ENCODE measurements around the gene ARHGAP4. TPM values are rescaled to one million over a fixed set of nuclear protein-coding genes. Genes with fewer than 3 reads are reported as not detected.

The ARHGAP4 gene
- total RNA-seq, 2 donors from 2014 or later: 155 to 276 TPM

DNA sequence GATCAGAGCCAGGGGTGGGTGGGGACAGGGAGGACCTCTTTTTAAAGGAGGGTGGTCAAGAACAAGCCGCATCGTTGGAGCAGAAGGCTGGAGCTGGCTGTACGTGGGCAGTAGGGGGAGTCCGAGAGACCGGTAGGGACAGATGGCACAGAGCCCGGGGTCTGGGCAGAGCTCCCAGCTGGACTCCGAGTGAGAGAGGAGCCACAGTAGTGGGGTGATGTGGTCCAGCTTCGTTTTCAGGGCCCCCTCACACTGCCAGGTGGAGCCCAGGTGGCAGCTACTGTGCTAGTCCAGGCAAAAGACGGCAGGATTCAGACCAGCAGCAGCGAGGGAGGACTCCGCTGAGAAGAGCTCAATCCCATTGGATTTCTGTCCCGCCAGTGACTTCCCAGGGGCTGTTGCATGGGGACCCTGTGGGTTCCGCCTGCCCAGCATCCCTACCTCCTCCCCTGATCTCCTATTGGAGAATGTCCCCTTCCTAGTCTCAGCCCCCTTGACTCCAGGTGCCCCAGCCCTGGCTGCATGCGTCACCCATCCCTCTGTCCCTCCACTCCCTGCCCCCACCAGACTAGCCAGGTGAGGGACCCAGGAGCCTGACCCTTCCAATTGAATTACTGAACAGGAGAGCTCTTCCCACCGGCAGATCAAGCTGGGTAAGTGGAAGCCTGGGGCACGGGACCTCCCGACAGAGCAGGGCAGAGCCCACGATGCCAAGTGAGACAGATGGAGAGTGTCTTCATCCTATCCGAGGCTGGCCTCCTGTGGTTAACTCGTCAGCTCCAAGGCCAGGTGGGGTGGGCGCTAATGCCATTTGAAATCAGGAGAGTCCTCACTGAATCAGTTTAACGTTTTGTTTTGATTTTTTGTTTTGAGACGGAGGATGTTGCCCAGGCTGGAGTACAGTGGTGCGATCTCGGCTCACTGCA lies 2.9 kb downstream of the ARHGAP4 start:
- no peaks in the 10 kb centered on the region for H3K9me3 Mint-ChIP-seq
- no peak for ATAC-seq
- H3K27ac Mint-ChIP-seq: peak overlapping the region; percentile 93 to 95
- peaks cover 23 to 37% of the 10 kb centered on the region in 2 donors for H3K4me1 Mint-ChIP-seq (ENCODE audit: low read depth in 2 of 2)
- no peak for DNase-seq (ENCODE audit: low spot score)
- no peaks in the 10 kb centered on the region for H3K36me3 Mint-ChIP-seq
- no peaks in the 10 kb centered on the region for H3K27me3 Mint-ChIP-seq
- H3K4me3 Mint-ChIP-seq: peak overlapping the region; percentile 88

DNA sequence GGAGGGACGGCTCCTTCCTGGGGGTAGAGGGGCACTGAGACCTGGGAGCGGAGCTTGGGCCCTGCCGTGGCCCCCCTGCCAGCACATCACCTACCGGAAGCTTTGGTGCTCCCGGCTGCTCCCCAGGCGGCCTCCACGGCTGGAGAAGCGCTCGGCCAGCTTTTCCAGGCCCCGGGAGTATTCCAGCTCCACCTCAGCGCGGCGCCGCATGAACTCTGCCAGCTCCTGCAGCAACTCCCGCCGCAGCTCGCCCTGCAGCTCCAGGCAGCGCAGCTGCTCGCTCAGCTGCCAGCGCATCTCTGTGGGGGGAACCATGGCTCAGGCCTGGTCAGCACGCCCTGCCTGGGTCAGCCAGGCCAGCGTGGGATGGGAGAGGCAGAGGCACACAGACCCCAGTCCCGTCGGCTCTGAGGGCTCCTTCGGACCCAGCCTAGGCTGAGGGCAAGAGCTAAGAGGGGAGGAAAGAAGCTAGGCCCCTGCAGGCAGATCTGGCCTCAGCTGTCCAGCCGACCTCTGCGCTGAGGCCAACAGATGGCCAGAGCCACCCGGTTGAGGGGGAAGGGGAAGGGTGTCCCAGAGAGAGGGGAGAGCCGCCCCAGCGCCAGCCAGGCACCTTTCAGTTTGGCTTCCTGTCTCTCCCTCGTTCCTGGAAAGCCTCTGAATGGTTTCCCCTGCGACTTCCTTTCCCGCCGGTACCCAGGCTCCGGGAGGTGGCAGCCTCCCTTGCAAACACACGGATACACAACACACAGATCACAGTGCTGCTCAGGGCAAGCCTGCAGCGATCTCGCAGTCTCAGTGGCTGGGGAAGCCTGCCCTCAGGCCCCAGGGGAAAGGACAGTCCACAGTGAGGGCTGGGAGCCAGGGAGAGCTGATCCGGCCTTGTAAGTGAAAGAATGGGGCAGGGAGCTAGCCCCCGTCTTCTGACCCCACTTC lies 4.3 kb downstream of the ARHGAP4 start:
- H3K36me3 Mint-ChIP-seq: peaks cover 5% of the 10 kb centered on the region
- peak overlapping the region; percentile 93 to 95 for H3K27ac Mint-ChIP-seq
- no peaks in the 10 kb centered on the region for H3K9me3 Mint-ChIP-seq
- no peak for DNase-seq (ENCODE audit: low spot score)
- peaks cover 23 to 31% of the 10 kb centered on the region in 2 donors for H3K4me1 Mint-ChIP-seq (ENCODE audit: low read depth in 2 of 2)
- peak overlapping the region; percentile 88 for H3K4me3 Mint-ChIP-seq
- peak in 1 of 2 donors; percentile 1 for ATAC-seq
- no peaks in the 10 kb centered on the region for H3K27me3 Mint-ChIP-seq

- no peaks in the 10 kb centered on the region for H3K9me3 Mint-ChIP-seq
- H3K36me3 Mint-ChIP-seq: peaks cover 5% of the 10 kb centered on the region
- H3K4me3 Mint-ChIP-seq: no peak overlapping the region
- H3K27ac Mint-ChIP-seq: no peak overlapping the region
- DNase-seq (ENCODE audit: low spot score) (no peak), ATAC-seq (no peak)
- H3K4me1 Mint-ChIP-seq (ENCODE audit: low read depth in 2 of 2): peaks cover 26 to 28% of the 10 kb centered on the region in 2 donors
- no peaks in the 10 kb centered on the region for H3K27me3 Mint-ChIP-seq
These were observed 5.0 kb downstream of the ARHGAP4 start for GRCh38 chrX:153921070-153921469.

GRCh38 chrX:153920546-153920945 lies 5.5 kb downstream of the ARHGAP4 start:
- peaks cover 25 to 26% of the 10 kb centered on the region in 2 donors for H3K4me1 Mint-ChIP-seq (ENCODE audit: low read depth in 2 of 2)
- H3K27ac Mint-ChIP-seq: no peak overlapping the region
- no peaks in the 10 kb centered on the region for H3K27me3 Mint-ChIP-seq
- no peak overlapping the region for H3K4me3 Mint-ChIP-seq
- H3K9me3 Mint-ChIP-seq: no peaks in the 10 kb centered on the region
- H3K36me3 Mint-ChIP-seq: peaks cover 5% of the 10 kb centered on the region
- ATAC-seq (no peak), DNase-seq (ENCODE audit: low spot score) (no peak)

GRCh38 chrX:153919281-153919680 lies 6.8 kb downstream of the ARHGAP4 start:
- Mint-ChIP-seq H3K36me3 (peaks cover 5% of the 10 kb centered on the region), H3K27me3 (no peaks in the 10 kb centered on the region), H3K4me1 (ENCODE audit: low read depth in 2 of 2) (peaks cover 14% of the 10 kb centered on the region in 2 donors), H3K9me3 (no peaks in the 10 kb centered on the region), H3K4me3 (no peak overlapping the region), H3K27ac (no peak overlapping the region)
- ATAC-seq (no peak), DNase-seq (ENCODE audit: low spot score) (no peak)

GRCh38 chrX:153917869-153918268 lies 8.2 kb downstream of the ARHGAP4 start:
- H3K27me3 Mint-ChIP-seq: no peaks in the 10 kb centered on the region
- H3K27ac Mint-ChIP-seq: no peak overlapping the region
- peaks cover 8 to 12% of the 10 kb centered on the region in 2 donors for H3K4me1 Mint-ChIP-seq (ENCODE audit: low read depth in 2 of 2)
- H3K4me3 Mint-ChIP-seq: no peak overlapping the region
- peaks cover 5% of the 10 kb centered on the region for H3K36me3 Mint-ChIP-seq
- ATAC-seq (no peak), DNase-seq (ENCODE audit: low spot score) (no peak)
- no peaks in the 10 kb centered on the region for H3K9me3 Mint-ChIP-seq

DNA sequence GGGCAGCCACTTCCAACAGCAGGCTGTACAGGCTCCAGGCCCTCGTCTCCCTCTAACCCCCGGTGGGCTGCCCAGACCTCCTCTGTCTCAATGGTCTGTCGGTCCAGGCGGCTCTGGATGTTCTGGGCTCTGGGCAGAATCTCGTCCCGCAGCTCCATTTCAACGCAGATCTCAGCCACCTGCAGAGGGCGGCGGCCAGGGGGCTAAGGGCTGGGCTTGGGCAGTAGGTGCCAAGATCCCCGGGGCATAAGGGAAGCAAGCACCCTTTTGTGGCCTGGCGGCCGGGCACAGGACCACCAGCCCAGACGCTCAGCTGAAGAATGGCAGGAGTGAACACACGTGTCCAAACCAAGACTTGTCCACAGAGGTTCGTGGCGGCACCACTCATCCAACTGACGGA lies 12.4 kb downstream of the ARHGAP4 start:
- ATAC-seq (no peak), DNase-seq (ENCODE audit: low spot score) (peak; percentile 50)
- Mint-ChIP-seq H3K4me3 (no peak overlapping the region), H3K4me1 (ENCODE audit: low read depth in 2 of 2) (peaks cover 5 to 8% of the 10 kb centered on the region in 2 donors), H3K36me3 (peaks cover 9% of the 10 kb centered on the region), H3K27ac (no peak overlapping the region), H3K27me3 (no peaks in the 10 kb centered on the region), H3K9me3 (no peaks in the 10 kb centered on the region)

GRCh38 chrX:153913211-153913610 lies 12.9 kb downstream of the ARHGAP4 start:
- H3K27me3 Mint-ChIP-seq: no peaks in the 10 kb centered on the region
- ATAC-seq: no peak
- no peak overlapping the region for H3K4me3 Mint-ChIP-seq
- H3K36me3 Mint-ChIP-seq: peaks cover 9% of the 10 kb centered on the region
- peak; percentile 42 for DNase-seq (ENCODE audit: low spot score)
- H3K27ac Mint-ChIP-seq: no peak overlapping the region
- H3K9me3 Mint-ChIP-seq: no peaks in the 10 kb centered on the region
- peaks cover 5 to 8% of the 10 kb centered on the region in 2 donors for H3K4me1 Mint-ChIP-seq (ENCODE audit: low read depth in 2 of 2)

DNA sequence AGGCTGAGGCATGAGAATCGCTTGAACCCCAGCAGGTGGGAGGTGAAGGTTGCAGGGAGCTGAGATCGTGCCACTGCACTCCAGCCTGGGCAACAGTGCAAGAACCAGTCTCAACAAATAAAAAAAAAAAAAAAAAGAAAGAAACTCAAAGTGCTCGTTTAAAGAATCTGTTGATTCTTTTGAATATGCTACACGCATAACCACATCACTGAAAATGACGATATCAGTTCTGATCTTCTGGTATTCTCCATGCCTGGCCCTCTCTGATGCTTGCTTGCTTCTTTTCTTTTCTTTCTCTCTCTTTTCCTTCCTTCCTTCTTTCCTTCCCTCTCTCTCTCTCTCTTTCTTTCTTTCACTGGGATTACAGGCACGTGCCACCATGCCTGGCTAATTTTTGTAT lies 14.3 kb downstream of the ARHGAP4 start:
- DNase-seq (ENCODE audit: low spot score): no peak

GRCh38 chrX:153910446-153910845 lies 15.6 kb downstream of the ARHGAP4 start:
- Mint-ChIP-seq H3K4me3 (no peak overlapping the region), H3K27me3 (no peaks in the 10 kb centered on the region), H3K36me3 (peaks cover 4% of the 10 kb centered on the region), H3K4me1 (ENCODE audit: low read depth in 2 of 2) (peaks cover 10 to 17% of the 10 kb centered on the region in 2 donors), H3K27ac (no peak overlapping the region), H3K9me3 (no peaks in the 10 kb centered on the region)
- DNase-seq (ENCODE audit: low spot score) (peak; percentile 59), ATAC-seq (no peak)

More for the DNA sequence above, 14.3 kb downstream of the ARHGAP4 start:
- H3K36me3 Mint-ChIP-seq: peaks cover 4% of the 10 kb centered on the region
- H3K4me1 Mint-ChIP-seq (ENCODE audit: low read depth in 2 of 2): peaks cover 5 to 8% of the 10 kb centered on the region in 2 donors
- no peaks in the 10 kb centered on the region for H3K27me3 Mint-ChIP-seq
- no peak for ATAC-seq
- no peaks in the 10 kb centered on the region for H3K9me3 Mint-ChIP-seq
- H3K27ac Mint-ChIP-seq: peak overlapping the region in 1 of 2 donors; percentile 66
- no peak overlapping the region for H3K4me3 Mint-ChIP-seq

DNA sequence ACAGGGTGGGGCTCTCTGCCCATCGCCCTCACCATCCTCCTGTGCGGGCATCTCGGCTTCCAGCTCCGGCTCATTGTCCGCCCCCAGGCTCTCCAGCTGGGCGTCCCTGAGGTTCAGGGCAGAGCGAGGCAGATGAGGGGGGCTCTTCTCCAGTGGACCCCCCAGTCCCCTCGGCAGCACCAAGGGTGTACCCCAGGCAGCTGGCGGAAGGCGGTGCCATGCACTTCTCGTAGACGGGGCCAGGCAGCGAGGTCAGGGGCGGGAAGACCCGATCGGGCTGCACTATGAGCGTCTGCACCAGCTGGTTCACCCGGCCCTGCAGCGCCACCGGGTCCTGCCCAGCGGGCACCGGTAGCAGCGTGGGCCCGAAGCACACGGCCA lies 16.1 kb downstream of the ARHGAP4 start:
- Mint-ChIP-seq H3K9me3 (no peaks in the 10 kb centered on the region), H3K4me3 (no peak overlapping the region), H3K27me3 (no peaks in the 10 kb centered on the region), H3K36me3 (peaks cover 4% of the 10 kb centered on the region), H3K4me1 (ENCODE audit: low read depth in 2 of 2) (peaks cover 10 to 17% of the 10 kb centered on the region in 2 donors), H3K27ac (no peak overlapping the region)
- no peak for ATAC-seq
- DNase-seq (ENCODE audit: low spot score): peak; percentile 47

GRCh38 chrX:153909024-153909979 lies 16.8 kb downstream of the ARHGAP4 start:
- ATAC-seq (peak in 1 of 2 donors; percentile 54), DNase-seq (ENCODE audit: low spot score) (peak; percentile 57)
- Mint-ChIP-seq H3K4me1 (ENCODE audit: low read depth in 2 of 2) (peaks cover 10 to 20% of the 10 kb centered on the region in 2 donors), H3K4me3 (no peak overlapping the region), H3K36me3 (peaks cover 4% of the 10 kb centered on the region), H3K27me3 (no peaks in the 10 kb centered on the region), H3K9me3 (no peaks in the 10 kb centered on the region), H3K27ac (no peak overlapping the region)

All from natural killer cell treated with Interleukin-12 subunit alpha and Interleukin-12 subunit beta and Interleukin-15 and Interleukin-18, amount 100 ng/mL, for 72 hours (primary cell).